ENCODE measurements around the gene ARMCX4.

Gene ARMCX4

GRCh38 chrX:101530944-101531343, 45.7 kb downstream of the ARMCX4 start:
- no peak overlapping the region for H3K4me3 ChIP-seq (ENCODE audit: low read length)
- H3K79me1 ChIP-seq (ENCODE audit: low read length) = no peaks in the 10 kb centered on the region
- H2AK5ac ChIP-seq (ENCODE audit: low read length) = no peak overlapping the region
- H2BK15ac ChIP-seq (replicated peaks; ENCODE audit: low read depth) = no peak overlapping the region
- H3K4ac ChIP-seq (ENCODE audit: low read depth, low read length) = no peak overlapping the region
- WGBS (ENCODE audit: extremely low coverage, insufficient coverage, low lambda C conversion rate) = no CpG with 5 or more reads among the region's 2 CpGs
- no peaks in the 10 kb centered on the region for H3K4me1 ChIP-seq (ENCODE audit: control insufficient read depth, low read depth, low read length)
- H3K36me3 ChIP-seq (ENCODE audit: control insufficient read depth, insufficient read depth, low read length) = no peaks in the 10 kb centered on the region
- no peak overlapping the region for H3K27ac ChIP-seq (ENCODE audit: low read depth, low read length)
- no peaks in the 10 kb centered on the region for H3K27me3 ChIP-seq (ENCODE audit: insufficient read depth, low read length, poor library complexity)
- no peak overlapping the region for H3K23ac ChIP-seq (ENCODE audit: low read length)
- DNase-seq = no peak
- H2BK120ac ChIP-seq (ENCODE audit: low read depth, low read length) = no peak overlapping the region
- H4K8ac ChIP-seq (ENCODE audit: low read depth, low read length) = no peak overlapping the region
- no peak overlapping the region for H4K5ac ChIP-seq (ENCODE audit: low read length)
- no peak overlapping the region for H3K9ac ChIP-seq (ENCODE audit: low read length)
- no peak overlapping the region for H3K56ac ChIP-seq (ENCODE audit: low read length)
- H3K18ac ChIP-seq (ENCODE audit: low read length) = no peak overlapping the region
- no peak overlapping the region for H3K4me2 ChIP-seq (ENCODE audit: low read length)
- H2BK5ac ChIP-seq (ENCODE audit: low read length) = no peak overlapping the region
- H3K79me2 ChIP-seq (ENCODE audit: control insufficient read depth, insufficient read depth, low read length) = no peaks in the 10 kb centered on the region

All from mesendoderm (in vitro differentiated cells).